Activated CD4-positive, alpha-beta T cell treated with anti-CD3 and anti-CD28 coated beads, Interleukin-2, amount 50 U/mL, for 24 hours (primary cell): ENCODE measurements around the gene RGS12.

ENCODE experiments used
- DNase-seq, 2 donors: peaks; one replicate each; pipeline ENCODE4 v3.0.0-alpha.2; 2020; ENCODE audit warnings: low read depth in 1 of 2, low spot score in 1 of 2

Gene RGS12

DNA sequence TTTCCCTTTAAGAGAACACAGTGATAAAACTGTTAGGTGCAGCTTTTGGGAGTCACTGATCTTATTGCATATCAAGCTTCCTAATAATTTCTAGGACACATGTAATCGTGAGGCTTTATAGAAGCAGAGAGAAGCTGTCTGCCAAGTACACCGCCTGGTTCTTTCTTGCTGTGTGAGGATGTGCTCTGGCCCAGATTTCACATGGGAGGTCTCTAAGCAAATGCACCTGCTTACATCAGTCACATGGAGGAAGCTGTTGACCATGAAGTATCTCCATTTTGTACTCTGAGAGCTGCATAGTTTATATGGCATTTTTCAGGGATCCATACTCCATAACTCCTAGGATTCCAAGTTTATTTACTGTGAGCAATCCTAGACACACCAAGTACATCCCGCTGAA, 37.1 kb downstream of the RGS12 start:
- no peak for DNase-seq

DNA sequence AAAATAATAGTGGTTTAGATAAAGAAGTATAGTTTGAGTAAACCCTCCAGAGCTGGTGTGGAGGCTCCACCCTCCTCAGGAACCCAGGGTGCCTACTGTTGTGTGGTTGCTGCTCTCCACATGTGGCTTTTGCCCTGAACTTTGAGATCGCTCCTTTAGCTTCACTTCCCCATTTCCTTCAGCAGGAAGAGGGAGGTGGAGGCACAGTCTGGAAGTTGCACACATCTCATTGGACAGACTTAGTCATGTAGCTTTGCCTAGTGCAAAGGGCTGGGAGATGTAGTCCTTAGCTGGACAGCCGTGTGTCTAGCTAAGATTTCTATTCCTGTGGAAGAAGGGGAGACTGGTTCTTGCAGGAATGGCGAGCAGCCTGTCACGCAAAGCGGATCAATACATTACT, 37.9 kb downstream of the RGS12 start:
- DNase-seq, result no peak

DNA sequence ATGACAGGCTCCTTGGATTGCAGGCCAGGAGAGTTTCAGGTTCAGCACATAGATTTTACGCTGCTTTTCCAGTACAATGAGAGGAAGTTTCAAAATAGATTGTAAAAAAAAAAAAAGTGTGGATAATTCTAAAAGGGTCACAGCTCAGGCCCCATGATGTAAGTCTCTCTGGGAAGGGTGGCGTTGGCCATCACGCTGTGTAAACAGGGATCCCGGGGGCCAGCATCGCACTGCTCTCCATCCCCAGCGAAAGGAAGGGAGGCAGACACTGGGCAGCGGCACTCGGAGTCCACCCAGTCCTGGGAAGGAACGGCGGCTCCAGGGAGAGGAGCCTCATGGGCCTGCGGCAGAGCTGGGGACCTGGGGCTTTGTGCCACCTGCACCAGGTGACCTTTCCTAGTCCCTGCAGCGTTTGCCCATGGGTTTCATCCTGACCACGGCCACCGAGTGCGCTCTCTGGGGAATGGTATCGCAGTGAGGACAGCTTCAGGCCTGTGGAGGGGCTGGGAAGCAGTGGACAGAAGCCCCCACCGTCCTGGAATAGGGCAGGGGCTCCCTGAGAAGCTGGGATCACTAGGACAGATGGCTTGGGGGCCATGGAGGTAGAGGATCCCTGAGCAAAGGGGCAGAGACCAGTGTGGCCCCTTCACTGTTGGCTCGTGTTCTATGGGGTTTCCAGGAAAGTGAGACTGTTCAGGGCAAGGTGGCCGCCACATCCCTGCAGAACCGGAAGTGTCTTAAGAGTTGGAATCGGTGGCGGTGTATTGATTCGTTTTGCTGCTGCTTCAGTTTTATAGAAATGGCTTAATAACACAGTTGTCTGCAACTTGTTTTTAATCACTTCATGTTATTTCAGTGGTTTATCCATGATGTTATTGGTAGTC, 38.9 kb downstream of the RGS12 start:
- no peak for DNase-seq

DNA sequence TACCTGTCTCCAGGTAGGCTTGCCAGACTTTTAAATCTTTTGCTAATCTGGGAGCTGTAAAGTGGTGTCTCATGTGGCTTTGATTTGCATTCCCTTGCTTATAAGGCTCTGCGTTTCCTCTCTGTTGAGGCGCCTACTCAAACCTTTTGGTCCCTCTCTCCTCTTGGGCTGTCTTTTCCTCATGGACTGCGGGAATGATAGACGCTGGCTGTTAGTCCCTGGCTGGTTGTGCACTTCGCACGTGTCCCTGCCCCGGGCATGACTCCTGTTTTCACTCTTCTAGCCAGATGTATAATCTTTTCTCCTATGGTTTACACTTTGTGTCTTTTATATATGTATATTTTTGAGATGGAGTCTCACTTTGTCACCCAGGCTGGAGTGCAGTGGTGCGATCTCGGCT, 39.7 kb downstream of the RGS12 start:
- no peak for DNase-seq

- DNase-seq, result no peak
These were observed 41.5 kb downstream of the RGS12 start for GRCh38 chr4:3334316-3334715.

GRCh38 chr4:3335385-3335784, 42.6 kb downstream of the RGS12 start:
- DNase-seq, result no peak

DNA sequence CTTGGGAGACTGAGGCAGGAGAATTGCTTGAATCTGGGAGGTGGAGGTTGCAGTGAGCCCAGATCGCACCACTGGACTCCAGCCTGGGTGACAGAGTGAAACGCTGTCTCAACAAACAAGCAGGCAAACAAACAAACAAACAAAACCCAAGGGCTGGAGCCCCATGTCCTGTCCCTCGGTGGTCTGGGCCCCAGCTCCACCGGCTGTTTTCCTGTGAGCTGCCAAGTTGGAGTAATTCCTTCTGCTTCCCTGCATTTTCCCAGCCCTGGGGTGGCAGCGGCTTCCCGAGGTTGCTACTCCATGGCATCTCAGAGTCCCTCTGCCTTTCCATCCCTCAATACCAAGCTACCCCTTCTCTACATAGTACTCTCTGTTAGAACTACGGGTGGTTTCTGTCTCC, 43.2 kb downstream of the RGS12 start:
- no peak for DNase-seq

GRCh38 chr4:3336382-3337356, 43.8 kb downstream of the RGS12 start:
- DNase-seq, result no peak

DNA sequence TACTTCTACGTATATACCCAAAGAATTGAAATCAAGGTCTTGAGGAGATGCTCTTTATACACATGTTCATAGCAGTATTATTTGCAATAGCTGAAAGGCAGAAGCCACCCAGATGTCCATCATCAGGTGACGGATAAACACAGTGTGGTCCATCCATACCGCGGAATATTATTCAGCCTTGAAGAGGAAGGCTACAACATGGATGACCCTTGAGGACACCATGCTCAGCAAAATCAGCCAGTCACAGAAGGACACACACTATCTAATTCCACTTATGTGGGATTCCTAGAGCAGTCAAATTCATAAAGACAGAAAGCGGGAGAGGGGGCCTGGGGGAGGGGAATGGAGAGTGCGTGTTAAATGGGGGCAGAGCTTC, 44.5 kb downstream of the RGS12 start:
- no peak for DNase-seq

DNA sequence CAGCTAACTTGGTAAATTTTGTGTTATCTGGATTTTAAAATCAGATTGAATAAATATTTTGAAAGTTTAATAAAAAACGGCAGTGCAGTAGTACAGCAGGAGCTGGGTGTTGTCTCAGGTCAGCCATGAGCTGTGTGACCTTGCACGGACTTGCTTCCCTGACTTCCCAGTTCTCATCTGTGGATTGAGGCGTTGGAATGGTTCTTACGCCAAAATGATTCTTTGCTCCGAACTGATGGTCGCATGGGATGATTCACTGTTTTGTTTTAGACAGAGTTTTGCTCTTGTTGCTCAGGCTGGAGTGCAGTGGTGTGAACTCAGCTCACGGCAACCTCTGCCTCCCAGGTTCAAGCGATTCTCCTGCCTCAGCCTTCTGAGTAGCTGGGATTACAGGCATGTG, 45.0 kb downstream of the RGS12 start:
- DNase-seq, result no peak

- DNase-seq, result no peak
These were observed 45.6 kb downstream of the RGS12 start for GRCh38 chr4:3338321-3338838.

DNA sequence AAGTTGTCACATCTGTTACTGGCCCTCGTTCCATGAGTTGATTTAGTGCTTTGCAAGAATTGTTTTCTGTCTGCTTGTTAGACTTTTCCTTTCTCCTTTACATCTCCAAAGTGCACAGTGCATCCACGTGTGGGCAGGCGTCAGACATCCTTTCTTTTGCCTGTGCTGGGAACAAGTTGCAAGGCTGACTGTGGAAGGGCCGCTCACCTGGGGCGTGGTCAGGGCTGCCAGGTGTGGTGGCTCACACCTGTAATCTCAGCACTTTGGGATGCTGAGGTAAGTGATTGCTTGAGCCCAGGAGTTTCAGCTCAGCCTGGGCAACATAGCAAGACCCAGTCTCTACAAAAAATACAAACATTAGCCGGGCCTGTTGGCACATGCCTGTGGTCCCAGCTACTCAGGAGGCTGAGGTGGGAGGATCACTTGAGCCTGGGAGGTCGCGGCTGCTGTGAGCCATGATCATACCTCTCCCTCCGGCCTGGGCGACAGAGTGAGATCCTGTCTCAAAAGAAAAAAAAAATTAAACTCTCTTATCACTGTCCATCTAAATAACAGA, 46.2 kb downstream of the RGS12 start:
- no peak for DNase-seq

DNA sequence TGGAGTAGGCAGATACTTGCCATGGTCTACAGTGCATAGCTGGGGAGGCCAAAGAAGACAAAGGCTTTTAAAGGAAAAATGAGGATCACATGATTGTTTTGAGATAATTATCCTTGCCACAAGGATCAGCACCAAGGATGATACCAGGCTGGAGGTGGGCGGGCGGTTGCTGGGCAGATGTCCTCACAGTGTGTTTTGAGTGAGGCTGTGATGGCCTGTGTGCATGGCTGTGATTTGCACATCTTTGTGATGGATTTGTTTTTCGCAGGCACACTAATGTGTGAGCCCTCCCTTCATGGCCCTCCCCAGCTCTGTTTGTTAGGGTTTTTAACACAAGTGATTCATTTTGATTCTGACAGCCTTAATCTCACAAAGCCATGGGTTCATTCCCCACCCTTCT, 46.8 kb downstream of the RGS12 start:
- DNase-seq, result no peak

GRCh38 chr4:3340038-3340699, 47.3 kb downstream of the RGS12 start:
- DNase-seq, result no peak

GRCh38 chr4:3340700-3341083, 47.9 kb downstream of the RGS12 start:
- no peak for DNase-seq

GRCh38 chr4:3341760-3342159, 48.9 kb downstream of the RGS12 start:
- DNase-seq, result no peak

DNA sequence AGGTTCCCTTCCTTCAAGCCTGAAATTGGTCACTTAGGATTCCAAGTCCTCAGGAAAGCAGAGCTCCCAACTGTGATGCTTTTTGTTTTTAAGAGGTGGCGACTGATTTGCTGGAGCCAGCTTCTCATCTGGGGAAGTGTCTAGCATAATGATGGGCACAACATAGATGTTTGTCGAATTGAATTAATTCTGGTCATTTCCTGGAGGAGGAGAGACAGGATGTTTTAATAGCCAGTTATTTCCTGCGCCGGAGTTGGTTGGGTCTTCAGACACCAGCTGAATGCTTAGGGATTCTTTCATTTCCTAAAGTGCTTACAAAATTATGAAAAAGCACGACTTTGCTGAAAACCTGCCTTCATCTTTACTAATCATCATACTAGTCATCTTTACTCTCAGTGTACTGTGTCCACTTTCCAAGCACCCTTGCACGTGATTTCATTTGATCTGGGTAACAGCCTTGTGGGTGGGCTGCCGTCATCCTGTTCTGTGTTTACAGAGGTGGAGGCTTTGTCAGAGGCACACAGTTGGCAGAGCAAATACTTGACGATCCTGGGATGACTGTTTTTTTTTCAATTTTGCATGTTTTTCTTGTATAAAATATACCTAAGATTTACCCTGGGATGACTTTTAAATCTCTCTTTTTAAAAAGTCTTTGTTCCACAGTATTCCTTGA, 49.5 kb downstream of the RGS12 start:
- DNase-seq, result no peak
